ENCODE data around the gene DDX19B.
"Not testable (repeated sequence)": the region's sequence is repeated elsewhere in the genome, so short reads cannot be mapped to it uniquely, and the experiment has no call there.

DDX19B gene

DNA sequence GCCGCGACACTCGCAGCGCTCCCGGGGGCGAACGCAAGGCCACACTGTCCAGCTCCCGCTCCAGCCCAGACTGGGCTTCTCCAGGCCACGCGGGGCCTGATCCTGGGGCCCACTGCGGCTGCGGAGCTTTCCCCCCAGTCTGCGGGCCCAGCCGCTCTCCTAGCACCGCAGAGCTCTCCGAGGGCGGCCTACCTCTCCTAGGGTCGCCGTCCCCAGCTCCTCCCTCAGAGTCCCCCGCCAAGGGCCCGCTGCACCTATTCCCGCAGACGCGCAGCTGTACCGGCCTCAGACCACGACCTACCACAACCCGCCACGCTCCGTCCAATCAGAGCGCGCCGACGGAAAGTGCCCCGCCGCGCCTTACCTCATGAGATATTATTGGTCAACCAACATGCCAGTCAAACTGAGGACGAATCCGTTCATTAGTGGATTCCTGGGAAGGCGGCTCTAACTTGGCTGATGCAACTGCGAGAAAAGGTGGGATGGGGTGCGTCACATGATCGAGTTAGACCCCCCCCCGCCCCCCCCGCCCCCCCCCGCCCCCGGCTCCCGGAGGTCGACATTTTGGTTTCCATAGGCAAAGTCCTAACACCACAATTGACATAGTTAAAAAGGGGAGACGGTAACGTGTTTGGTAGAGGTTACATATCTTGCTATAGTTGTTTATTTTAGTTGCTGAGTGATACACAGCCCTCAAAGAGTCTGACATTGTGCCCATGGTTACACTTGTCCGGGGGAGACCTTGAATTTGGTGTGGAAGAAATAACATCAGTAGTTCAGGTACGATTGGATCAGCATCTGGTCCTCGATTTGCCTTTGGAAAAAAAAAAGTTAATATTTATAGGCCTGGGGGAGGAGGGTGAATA is 9.5 kb upstream of the DDX19B start, which contains the start of gene AARS1:
TSS of gene AARS1 (minus strand) at position 278 of the 866 bp plus-strand sequence. CDS start 6,743 bp downstream, outside the sequence.
- DNase-seq = peak; percentile 96

DNA sequence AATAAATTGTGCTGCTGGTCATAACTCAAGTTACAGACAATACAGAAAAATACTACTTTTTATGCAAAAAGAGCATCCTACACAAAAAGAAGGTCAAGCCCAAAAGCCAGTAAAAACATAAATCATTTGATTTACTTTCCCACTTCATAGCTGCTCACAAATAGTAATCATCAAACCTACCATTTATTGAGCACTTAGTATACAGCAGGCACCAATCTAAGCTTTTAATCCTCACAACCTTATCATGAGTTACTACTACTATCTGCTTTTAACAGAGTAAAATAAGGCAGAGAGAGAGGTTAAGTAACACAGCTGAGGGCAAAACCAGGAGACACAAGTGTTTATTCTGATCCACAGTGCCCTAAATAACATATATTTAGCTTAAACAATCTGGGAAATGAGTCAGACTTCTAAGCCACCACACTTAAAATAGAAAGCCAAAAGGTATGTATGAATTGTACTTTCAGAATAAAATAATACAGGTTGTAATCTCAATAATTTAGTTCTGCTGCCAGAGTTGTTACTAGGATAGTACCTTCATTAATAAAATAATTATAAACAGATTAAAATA is 8.0 kb upstream of the DDX19B start:
- DNase-seq = no peak

DNA sequence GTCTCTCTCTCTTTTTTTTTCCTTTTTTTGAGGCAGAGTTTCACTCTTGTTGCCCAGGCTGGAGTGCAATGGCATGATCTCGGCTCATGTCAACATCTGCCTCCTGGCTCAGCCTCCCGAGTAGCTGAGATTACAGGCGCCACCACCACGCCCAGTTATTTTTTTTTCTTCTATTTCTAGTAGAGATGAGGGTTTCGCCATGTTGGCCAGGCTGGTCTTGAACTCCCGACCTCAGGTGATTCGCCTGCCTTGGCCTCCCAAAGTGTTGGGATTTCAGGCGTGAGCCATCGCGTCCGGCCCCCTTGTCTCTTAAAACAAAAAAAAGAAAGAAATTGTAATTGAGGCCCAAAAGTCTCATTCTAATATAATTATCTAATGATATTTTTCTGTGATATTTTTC is 6.8 kb upstream of the DDX19B start:
- DNase-seq = not testable (repeated sequence)

DNA sequence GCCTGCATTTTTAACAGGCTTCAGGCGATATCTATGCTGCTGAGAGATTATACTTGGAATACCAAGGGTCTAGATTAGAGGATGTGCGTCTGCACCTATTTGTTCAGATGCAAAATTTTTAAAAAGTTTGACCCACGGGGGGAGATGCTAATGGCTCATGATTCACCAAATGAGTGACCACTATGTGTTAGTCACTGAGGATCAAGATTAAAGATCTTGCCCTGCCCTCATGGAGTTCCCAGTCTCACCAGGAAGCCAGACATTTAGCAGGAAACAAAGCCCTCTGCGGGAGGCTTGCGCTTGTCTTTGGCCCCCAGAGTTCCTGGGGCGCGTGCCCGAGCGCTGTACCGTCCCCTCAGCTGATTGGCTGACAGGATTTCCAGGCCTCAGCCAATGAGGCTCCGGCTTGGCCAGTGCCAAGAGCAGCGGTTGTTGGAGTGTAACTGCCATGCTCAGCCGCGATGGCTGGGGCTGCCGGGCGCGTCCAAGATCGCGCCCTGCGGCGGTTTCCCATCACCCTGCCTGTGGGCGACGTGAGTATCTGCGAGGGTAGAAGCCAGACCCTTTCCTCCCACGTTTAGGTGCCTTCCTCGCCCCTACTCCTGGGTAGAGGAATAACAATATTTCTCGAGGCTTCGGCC is 4.5 kb upstream of the DDX19B start:
- DNase-seq = no peak

DNA sequence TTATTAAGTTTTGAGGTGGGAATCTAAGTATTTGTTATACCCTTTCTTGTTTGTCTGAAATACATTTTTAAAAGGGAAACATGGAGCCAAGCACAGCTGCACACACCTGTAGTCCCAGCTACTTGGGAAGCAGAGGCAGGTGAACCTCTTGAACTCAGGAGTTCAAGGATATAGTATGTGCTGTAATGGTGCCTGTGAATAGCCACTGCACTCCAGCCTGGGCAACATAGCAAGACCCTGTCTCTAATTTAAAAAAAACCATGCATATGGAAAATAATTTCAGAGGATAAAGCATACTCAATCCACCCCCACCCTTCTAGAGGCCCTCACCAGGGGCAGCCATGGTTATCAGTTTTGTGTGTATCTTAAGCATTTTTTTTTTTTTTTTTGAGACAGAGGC is 3.4 kb upstream of the DDX19B start:
- DNase-seq = no peak

DNA sequence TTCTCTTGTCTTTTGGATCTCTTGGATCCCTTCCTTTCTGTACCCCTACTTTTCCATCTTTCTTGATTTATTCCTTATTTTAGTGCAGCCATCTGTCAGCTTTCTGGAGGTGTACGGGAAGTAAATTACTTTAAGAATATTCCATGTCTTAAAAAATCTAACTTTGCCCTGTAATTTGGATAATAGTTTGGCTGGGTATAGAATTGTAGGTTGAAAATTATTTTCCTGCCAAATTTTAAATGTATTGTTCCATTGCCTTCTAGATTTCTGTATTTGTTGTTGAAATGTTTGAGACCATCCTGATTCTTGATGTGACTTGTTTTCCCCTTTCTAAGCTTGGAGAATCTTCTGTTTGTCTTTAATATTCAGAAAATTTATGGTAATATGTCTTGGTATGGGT is 2.1 kb downstream of the DDX19B start:
- DNase-seq = no peak

DNA sequence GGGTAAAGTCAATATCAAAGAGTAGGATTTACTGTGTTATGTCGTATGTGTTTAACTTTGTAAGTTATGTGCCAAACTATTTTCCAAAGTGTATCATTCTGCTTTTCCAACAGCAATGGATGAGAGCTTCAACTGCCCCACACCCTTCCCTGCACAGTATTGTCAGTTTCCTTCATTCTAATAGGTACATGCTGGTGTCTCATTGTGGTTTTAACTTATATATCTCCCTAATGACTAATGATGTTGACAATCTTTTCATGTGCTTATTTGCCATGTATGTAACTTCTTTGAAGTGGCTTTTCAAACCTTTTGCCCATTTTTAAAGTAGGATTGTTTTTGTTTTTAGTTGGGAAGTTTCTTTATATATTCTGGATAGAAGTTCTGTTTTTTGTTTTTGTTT is 3.8 kb downstream of the DDX19B start:
- no peak for DNase-seq

DNA sequence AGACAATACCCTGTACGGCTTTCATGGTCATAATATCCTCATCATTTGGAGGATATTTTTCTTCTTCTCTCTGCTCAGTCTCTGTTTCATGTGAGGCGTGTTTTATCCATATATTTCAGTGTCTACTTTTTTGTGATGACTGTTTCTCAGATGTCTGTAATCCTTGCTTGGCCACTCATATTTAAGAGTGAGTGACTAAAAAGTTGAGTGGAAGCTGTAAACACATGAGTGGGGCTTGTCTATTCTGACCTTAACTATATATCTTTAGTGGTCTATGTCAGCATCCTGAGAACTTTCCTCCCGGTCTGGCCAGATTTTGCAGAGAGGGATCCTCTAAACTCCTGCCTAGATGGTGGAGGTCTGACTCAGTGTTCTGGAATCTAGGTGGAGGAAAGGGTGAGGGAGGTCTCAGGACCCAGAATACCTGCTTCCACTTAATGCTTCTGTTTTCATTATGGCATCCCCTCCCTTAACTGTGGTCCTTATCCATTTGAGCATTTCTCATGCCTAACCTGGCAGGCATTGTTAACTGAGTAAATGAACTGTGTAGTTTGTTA is 6.0 kb downstream of the DDX19B start:
- DNase-seq = no peak

DNA sequence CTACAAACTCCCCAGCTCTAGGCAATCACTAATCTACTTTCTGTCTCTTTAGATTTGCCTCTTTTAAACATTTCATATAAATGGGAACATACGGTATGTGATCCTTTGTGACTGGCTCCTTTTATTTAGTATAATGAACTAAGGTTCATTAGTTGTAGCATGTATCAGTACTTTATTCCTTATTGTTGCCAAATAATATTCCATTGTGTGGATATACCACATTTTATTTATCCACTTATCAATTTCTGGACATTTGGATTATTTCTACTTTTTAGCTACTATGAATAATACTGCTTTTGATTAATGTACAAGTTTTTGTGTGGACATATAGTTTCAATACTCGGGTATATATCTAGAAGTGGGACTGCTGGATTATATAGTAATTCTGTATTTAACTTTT is 7.9 kb downstream of the DDX19B start:
- DNase-seq = no peak

DNA sequence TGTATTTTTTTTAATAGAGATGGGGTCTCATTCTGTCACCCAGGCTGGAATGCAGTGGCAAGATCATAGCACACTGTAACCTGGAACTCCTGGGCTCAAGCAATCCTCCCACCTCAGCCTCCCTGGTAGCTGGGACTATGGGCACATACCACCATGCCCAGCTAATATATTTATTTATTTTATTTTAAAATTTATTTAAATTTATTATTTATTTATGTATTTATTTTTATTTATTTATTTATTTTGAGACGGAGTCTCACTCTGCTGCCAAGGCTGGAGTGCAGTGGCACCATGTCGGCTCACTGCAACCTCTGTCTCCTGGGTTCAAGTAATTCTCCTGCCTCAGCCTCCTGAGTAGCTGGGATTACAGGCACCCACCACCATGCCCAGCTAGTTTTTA is 8.7 kb downstream of the DDX19B start:
- DNase-seq = not testable (repeated sequence)

DNA sequence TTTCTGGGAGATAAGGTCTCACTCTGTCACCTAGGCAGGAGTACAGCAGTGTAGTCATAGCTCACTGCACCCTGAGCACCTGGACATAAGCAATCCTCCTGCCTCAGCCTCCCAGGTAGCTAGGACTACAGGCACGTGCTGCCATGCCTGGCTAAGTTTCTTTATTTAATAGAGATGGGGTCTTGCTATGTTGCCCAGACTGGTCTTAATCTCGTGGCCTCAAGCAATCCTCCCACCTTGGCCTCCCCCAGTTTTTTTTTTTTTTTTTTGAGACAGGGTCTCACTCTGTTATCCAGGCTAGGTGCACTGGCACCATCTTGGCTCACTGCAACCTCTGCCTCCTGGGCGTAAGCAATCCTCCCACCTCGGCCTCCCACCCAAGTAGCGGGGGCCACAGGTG is 21.1 kb downstream of the DDX19B start:
- DNase-seq = no peak

DNA sequence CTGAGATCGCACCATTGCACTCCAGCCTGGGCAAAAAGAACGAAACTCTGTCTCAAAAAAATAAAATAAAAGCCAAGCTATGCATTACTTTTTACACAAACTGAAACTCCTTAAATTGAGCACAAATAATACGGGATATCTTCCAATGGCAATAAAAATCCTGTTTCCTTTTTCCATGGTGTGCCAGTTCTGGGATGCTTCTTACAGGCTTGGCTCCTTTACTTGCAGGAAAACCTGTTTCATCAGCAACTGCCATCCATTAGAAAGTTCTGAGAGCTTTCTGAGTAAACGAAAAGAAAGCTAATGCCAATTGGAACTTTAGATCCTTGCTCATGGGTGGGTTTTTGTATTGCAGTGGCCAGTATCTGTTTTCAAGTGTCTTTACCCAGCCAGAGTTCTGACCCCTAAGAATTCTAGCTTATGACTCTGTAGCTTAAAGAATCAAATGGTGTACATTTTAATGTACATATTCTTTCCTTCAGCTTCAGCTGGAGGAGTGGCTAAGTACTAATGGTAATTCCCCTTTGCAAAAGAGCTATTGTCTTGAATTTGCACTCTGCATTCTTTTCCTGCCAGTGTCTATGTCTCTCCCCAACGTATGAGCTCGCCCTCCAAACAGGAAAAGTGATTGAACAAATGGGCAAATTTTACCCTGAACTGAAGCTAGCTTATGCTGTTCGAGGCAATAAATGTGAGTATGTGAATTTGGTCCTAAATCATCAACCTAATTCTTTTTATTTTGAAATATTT is 26.2 kb downstream of the DDX19B start:
- DNase-seq = no peak

DNA sequence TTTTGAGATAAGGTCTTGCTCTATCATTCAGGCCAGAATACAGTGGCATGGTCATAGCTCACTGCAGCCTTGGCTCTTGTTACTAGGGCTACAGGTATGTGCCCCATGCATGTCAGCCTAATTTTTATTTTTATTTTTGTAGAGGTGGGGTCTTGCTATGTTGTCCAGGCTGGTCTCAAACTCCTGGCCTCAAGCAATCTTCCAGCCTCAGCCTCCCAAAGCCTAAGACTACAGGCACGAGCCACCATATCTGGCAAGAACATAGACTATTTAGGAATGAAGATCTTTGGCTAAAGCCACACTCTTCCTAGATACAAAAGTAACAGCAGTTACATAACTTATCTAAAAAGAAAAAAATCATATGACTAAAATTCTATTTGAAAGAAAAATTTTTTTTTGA is 32.1 kb downstream of the DDX19B start:
- DNase-seq = no peak

DNA sequence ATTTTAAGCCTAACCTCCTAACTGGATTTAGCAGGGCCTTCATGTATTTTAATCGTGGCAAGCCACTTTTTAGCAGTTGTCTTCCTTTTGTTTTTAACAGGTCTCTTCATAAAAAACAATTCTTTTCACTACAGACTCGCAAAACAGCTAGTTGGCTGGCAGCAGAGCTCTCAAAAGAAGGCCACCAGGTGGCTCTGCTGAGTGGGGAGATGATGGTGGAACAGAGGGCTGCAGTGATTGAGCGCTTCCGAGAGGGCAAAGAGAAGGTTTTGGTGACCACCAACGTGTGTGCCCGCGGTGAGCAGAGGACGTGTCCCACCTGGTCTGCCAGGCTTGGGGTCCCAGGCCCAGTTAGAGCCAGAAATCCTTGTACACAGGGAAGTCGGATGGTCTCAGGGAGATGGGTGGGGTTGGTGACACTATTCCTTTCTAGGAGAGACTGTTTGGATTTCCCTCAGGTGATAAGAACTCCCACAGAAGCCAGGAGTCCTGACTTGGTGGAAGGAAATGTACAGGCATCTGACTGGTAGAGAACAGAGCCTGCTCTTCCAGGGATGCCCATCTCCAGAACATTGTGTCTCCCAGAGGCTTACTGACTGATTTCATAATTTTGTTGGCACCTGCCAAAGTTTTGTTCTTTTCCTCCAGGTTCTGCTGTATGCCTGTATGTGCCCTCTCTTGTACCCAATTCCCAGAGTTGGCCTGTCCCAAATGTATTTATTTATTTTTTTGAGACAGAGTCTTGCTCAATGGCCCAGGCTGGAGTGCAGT is 32.8 kb downstream of the DDX19B start:
- peak; percentile 16 for DNase-seq

DNA sequence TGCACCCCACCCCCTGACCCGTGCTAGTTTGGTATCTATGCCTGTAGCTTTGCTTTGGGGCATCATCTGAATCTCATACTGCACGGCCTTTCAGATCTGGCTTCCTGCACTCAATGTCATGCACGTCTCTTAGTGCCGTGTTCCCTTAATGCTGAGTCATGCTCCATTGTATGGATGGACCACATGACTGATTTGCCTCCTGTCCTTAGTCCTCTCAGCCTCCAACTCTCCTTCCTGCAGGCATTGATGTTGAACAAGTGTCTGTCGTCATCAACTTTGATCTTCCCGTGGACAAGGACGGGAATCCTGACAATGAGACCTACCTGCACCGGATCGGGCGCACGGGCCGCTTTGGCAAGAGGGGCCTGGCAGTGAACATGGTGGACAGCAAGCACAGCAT is 33.7 kb downstream of the DDX19B start:
- not testable (repeated sequence) for DNase-seq

DNA sequence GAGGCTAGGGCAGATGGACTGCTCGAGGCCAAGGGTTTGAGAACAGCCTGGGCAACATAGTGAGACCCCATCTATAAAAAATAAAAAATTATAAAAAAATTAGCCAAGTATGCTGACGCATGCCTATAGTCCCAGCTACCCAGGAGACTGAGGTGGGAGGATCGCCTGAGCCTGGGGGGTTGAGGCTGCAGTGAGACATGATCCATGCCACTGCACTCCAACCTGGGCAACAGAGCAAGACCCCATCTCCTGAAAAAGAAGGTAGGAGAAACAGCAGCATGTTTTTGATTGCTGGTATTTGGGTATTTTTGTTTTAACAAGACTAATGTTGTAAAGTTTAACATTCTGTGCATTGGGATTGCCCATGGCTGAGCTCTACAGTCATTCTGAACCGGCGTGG is 38.8 kb downstream of the DDX19B start:
- no peak for DNase-seq

DNA sequence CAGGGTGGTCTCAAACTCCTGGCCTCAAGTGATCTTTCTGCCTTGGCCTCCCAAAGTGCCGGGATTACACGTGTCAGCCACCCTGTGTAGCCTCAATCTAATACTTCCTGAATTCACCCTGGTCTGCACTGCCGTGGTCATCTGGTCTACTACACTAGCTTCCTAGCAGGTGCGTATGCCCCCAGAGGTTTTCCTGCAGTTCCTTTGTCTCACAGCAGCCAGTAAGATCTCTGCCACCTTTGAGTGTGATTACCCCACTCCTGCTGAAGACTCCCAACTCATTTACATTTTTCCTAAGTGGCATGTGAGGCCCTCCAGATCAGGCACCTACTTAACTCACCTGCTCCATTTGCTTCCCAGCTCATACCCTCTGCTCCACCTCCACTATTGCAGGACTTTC is 42.6 kb downstream of the DDX19B start:
- DNase-seq = no peak

DNA sequence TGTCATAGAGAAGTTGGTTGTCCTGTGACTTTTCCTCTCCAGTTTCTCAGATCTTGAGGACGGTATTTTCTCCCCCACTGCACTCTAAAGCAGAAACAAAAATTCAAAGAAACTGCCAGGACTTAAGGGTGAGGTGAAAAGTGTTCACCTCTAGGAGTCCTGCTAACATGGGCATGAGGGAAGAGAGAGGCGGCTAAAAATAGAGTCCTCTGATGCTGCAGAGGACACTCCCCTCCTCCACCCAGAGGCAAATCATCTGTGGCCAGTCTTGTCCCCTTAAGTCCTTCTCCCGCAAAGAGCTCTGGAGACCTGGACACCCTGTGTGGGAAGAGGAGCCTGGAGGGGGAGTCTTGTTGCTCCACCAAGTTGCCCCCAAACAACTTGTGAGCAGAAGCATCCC is 43.0 kb downstream of the DDX19B start:
- no peak for DNase-seq

DNA sequence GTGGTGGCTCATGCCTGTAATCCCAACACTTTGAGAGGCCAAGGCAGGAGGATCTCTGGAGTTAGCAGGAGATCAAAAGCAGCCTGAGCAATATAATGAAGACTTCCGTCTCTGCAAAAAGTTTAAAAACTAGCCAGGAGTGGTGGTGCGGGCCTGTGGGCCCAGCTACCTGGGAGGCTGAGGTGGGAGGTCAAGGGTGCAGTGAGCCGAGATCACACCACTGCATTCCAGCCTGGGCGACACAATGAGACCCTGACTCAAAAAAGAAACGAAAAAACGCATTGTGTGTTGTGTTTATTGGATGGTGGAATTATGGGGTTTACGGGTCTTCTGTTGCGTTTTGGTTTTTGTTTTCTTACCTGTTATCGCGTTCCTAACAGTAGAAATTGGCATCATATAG is 46.9 kb downstream of the DDX19B start:
- no peak for DNase-seq

DNA sequence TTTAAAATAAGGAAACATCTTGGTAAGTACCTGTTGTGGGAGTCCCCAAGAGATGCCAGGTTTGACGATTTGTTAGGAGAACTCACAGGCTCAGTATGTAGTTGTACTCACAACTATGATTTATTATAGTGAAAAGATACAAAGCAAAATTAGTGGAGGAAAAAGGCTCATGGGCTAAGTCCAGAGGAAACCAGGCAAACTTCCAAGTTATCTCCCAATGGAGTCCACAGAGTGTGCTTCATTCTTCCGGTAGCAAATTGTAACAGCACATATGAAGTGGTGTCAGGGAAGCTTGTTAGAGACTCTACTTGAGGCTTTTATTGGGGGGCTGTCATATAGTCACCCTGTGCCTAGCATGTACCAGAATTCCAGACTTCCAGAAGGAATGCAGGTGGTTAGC is 50.0 kb downstream of the DDX19B start:
- DNase-seq = no peak

DNA sequence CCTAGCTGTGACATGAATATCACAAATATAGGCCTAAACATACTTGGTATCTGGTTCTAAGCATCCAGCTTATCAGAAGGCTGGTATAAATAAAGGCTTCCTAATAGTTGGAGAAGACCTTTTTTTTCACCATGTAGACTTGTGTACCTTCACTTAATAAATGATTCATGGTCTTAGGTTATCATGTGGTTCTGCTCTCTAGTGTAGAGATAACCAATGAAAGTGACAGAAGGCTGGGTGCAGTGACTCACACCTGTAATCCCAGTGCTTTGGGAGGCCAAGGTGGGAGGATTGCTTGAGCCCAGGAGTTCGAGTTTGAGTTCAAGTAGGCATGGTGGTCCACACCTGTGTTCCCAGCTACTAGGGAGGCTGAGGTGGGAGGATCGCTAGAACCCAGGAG is 50.8 kb downstream of the DDX19B start:
- peak; percentile 17 for DNase-seq

DNA sequence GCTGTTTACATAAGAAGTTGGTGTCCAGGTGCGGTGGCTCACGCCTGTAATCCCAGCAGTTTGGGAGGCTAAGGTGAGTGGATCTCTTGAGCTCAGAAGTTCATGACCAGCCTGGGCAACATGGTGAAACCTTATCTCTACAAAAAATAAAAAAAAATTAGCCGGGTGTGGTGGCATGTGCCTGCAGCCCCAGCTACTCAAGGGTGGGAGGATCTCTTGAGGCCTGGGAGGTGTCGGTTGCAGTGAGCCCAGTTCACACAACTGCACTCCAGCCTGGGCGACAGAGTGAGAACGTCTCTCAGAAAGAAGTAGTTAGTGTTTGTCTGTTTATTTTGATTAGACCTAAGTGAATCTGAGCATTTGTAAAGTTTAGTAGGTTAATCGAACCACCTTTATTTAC is 60.6 kb downstream of the DDX19B start:
- DNase-seq = no peak
